Colonic mucosa (tissue), 4 donors: Measurements from ENCODE around the gene SLC39A11. TPM values are rescaled to one million over a fixed set of nuclear protein-coding genes. Genes with fewer than 3 reads are reported as not detected.

Experiments used
- DNase-seq: peaks from one replicate; pipeline ENCODE4 v3.0.0-alpha.2; 2020
- H3K27ac ChIP-seq: fragments of 200-600 bp; one replicate; pipeline ENCODE4 v1.8.0; 2021
- H3K27me3 ChIP-seq: fragments of 200-600 bp; one replicate; pipeline ENCODE4 v1.8.0; 2021
- H3K36me3 ChIP-seq: fragments of 200-600 bp; one replicate; pipeline ENCODE4 v1.8.0; 2021
- H3K4me1 ChIP-seq: fragments of 200-600 bp; one replicate; pipeline ENCODE4 v1.8.0; 2021; ENCODE audit warnings: mild to moderate bottlenecking
- H3K4me3 ChIP-seq: fragments of 200-600 bp; one replicate; pipeline ENCODE4 v1.8.0; 2021
- H3K9ac ChIP-seq, 2 donors: one replicate each; pipeline ENCODE4 v1.7.0; 2013; ENCODE audit warnings: control low read depth in 2 of 2, low read depth in 2 of 2, low read length in 2 of 2
- H3K9me3 ChIP-seq: fragments of 200-600 bp; one replicate; pipeline ENCODE4 v1.8.0; 2021
- CTCF ChIP-seq: fragments of 200-600 bp; IDR thresholded peaks from one replicate; pipeline ENCODE4 v1.8.0; 2022; ENCODE audit warnings: antibody characterized with exemption, mild to moderate bottlenecking
- intact Hi-C: fragments of 100-400 bp; cut with DNase I; formaldehyde crosslinking; loops from one replicate; pipeline ENCODE4 v1.14.1; 2022
- total RNA-seq, 2 donors: library from RNA; stranded (reverse); fragmentation: NEBNext Ultra II Directional in 1 of 2; extraction: Animal tissue kit (Norgen Biotek cat#: 25700) in 1 of 2; gene quantifications; one replicate each; pipeline ENCODE4 v1.2.1, GENCODE V29; 2021
- donor health status: healthy.
- donor health status: DM: no; HTN: no; CAD: no.
- donor health status: DM: no; HTN: no; CAD: no.

The SLC39A11 gene
- total RNA-seq, 2 donors from 2014 or later = 57.7 to 60.0 TPM

- Histone ChIP-seq H3K27me3 (no peaks in the 10 kb centered on the region), H3K27ac (no peak overlapping the region), H3K4me1 (no peaks in the 10 kb centered on the region), H3K9me3 (no peaks in the 10 kb centered on the region), H3K36me3 (no peaks in the 10 kb centered on the region), H3K4me3 (no peak overlapping the region), H3K9ac (no peak overlapping the region)
- DNase-seq = no peak
- no peak for TF ChIP-seq CTCF
- intact Hi-C loops = no loop called here
Observed at GRCh38 chr17:72968798-72969197, 123.7 kb downstream of the SLC39A11 start.

- H3K36me3 ChIP-seq = no peaks in the 10 kb centered on the region
- intact Hi-C loops = no loop called here
- DNase-seq = no peak
- H3K27ac ChIP-seq = no peak overlapping the region
- H3K4me3 ChIP-seq = no peak overlapping the region
- no peak overlapping the region for H3K9ac ChIP-seq
- TF ChIP-seq CTCF = no peak
- H3K4me1 ChIP-seq = no peaks in the 10 kb centered on the region
- no peaks in the 10 kb centered on the region for H3K9me3 ChIP-seq
- H3K27me3 ChIP-seq = no peaks in the 10 kb centered on the region
Observed at GRCh38 chr17:72967977-72968585, 124.4 kb downstream of the SLC39A11 start.

- Histone ChIP-seq H3K36me3 (no peaks in the 10 kb centered on the region), H3K4me3 (no peak overlapping the region), H3K4me1 (no peaks in the 10 kb centered on the region), H3K27me3 (no peaks in the 10 kb centered on the region), H3K9ac (no peak overlapping the region), H3K27ac (no peak overlapping the region), H3K9me3 (no peaks in the 10 kb centered on the region)
- no peak for TF ChIP-seq CTCF
- intact Hi-C loops = no loop called here
- no peak for DNase-seq
Observed at GRCh38 chr17:72967277-72967970, 125.1 kb downstream of the SLC39A11 start.

DNA sequence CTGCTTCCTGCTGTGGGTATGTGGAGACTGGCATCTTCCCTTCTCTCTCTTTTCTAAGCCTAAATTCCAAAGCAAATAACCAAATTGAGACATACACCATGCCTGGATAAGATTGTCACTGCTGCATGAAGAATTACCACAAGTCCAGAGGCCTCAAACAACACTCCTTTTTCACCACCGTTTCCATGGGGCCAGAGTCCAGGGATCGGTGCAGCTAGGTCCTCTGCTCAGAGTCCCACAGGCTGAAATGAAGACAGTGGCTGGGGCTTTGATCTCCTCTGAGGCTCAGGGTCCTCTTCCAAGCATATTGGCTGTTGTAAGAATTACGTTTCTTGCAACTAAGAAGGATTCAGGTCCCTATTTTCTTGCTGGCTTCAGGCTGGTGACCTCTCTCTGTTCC, 130.4 kb downstream of the SLC39A11 start:
- intact Hi-C loops = no loop called here
- no peaks in the 10 kb centered on the region for H3K36me3 ChIP-seq
- no peak overlapping the region for H3K9ac ChIP-seq
- H3K4me1 ChIP-seq = no peaks in the 10 kb centered on the region
- no peaks in the 10 kb centered on the region for H3K27me3 ChIP-seq
- H3K4me3 ChIP-seq = no peak overlapping the region
- no peak for TF ChIP-seq CTCF
- no peak for DNase-seq
- H3K27ac ChIP-seq = no peak overlapping the region
- H3K9me3 ChIP-seq = no peaks in the 10 kb centered on the region

DNA sequence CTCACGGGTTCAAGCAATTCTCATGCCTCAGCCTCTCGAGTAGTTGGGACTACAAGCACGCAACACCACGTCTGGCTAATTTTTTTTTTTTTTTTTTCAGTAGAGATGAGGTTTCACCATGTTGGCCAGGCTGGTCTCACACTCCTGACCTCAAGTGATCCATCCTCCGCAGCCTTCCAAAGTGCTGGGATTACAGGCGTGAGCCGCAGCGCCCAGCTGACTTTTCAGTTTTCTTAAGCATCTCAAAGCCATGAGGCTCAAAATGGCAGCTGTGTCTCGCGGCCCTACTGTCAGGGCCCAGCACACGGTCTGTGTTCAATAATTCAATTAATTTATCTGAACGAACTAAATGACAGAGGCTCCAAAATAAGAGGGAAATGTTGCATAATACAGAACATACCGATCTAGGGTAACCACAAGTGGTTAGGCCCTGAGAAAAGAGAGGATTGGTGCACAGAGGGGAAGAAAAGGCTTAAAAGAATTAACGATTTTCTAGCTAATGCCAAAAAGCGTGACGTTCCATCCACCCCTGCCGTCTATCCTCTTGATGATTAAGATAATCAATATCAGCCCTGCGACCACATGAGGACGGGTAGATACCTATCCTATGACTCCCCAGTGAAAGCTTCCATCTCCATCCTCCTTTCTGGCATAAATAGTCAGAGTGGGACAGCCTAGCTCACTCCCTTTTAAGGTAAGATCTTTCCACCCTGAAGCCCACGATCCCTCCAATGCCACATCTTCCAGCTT, 136.9 kb downstream of the SLC39A11 start:
- Histone ChIP-seq H3K4me1 (no peaks in the 10 kb centered on the region), H3K36me3 (no peaks in the 10 kb centered on the region), H3K27ac (no peak overlapping the region), H3K27me3 (no peaks in the 10 kb centered on the region), H3K9ac (no peak overlapping the region), H3K4me3 (no peak overlapping the region), H3K9me3 (no peaks in the 10 kb centered on the region)
- intact Hi-C loops = no loop called here
- DNase-seq = no peak
- TF ChIP-seq CTCF = no peak
